HG03442 (cell line): ENCODE results near the gene FAM8A1.

Experiments
- ATAC-seq: cut with Tn5 transposase; IDR thresholded peaks from one replicate; pipeline ENCODE4 v1.9.1; 2021; ENCODE audit warnings: mild to moderate bottlenecking, moderate library complexity; ENCODE audit not compliant: unreplicated experiment

The FAM8A1 gene

DNA sequence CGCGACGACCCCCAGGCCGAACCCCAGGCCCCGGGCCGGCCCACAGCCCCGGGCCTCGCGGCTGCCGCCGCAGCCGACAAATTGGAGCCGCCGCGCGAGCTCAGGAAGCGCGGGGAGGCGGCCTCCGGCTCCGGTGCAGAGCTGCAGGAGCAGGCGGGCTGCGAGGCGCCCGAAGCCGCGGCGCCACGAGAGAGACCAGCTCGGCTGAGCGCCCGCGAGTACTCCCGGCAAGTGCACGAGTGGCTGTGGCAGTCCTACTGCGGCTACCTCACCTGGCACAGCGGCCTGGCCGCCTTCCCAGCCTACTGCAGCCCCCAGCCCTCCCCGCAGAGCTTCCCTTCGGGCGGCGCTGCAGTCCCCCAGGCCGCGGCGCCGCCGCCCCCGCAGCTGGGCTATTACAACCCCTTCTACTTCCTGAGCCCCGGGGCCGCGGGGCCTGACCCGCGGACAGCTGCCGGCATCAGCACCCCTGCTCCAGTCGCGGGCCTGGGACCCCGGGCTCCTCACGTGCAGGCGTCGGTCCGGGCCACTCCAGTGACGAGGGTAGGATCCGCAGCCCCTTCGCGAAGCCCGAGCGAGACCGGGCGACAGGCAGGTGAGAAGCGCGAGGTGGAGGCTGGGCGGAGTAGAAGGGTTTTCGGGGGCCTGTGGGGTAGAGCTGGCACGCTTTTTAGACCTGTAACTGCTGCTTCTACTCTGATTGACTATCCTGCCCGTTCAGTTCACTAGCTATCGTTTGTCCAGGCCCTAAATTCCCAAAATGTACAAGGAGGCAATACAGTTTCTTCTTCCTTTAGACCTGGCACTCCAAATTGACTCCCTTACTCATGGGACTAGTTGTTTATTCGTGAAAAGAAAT lies 654 bp downstream of the FAM8A1 start:
- peak; percentile 41 for ATAC-seq

DNA sequence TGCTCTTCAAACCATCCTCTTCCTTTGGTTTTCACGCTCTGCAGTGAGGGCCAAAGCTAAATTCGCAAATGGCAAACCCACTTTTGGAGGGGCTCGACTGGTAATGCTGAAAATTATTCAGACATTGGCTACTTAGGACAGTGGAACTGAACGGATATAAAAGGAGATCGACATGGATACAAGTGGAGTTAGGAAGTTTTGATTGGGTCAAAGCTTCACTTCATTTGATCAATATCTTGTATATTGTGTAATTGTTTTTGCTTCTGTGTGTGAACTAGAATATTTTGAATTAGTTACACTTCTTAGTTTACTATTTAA lies 1.2 kb downstream of the FAM8A1 start:
- no peak for ATAC-seq

DNA sequence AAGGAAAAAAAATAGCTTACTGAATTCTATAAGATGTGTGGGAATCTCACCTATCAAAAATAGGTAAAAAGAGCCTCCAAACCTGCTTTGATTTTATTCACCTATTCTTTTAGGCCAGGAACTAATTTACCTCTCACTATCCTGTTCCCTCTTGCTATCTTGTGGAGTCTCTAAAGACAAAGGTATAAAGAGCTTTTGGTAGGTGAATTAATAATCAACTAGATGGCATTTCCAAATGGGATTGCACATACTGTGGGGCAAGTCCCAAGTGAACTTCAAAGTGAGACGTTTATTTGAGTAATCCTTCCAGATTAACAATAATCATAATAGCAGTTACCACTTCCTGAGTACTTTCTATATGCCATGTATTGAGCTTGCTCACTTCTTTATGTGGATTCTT lies 2.8 kb downstream of the FAM8A1 start:
- ATAC-seq = no peak

DNA sequence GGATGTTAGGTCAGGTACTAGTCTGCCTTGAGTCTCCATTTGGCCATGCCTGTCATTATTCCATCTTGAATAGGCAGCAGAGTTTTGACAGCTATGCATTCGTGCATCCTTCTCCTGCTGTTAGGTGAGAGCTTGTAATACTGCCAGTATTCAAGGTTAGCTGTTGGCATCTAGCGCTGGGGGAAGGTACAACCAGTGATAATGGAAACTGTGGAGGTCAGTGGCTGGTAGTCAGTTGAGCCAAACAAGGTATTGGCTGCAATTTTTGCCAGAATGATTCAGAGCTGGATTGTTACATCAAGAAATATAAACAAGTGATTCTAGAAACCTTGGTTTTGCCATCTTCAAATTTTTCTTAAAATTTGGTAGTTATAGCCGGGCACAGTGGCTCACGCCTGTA lies 6.5 kb downstream of the FAM8A1 start:
- ATAC-seq = no peak

DNA sequence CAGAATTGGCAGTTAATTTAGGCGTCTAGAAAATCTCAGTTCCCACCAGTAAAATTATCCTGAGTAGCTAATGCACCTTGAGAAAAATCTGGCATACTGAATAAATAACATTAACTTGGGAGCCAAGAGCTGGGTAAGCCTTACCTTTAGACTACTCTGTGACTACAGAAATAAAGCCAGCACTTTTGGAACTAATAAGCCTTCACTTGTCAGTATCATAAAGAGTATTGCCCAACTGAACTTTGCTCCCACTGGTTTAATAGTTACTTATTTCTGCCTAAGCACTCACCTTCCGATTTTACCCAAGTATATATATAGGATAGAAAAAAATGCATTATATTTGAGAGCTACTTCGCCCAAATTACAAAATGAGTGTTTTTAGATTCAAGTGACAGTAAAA lies 10.7 kb downstream of the FAM8A1 start:
- ATAC-seq = no peak

DNA sequence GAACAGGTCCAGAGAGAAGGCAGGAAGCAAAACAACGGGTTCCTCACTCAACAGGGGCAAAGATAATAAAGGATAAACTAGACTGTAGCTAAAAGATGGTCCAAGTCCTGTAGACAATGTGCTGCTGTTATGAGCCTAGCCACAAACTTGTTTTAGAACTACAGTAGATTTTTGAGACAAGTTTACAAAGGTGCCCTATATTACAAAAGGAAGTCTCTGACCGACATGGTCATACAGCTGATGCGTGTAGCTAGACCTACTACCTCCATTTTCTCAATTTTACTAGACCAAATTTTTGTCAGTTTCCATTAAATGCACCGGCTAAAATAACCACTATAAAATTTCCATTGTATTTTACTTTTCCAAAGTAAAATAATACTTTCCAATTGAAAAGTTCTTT lies 11.9 kb downstream of the FAM8A1 start:
- no peak for ATAC-seq

DNA sequence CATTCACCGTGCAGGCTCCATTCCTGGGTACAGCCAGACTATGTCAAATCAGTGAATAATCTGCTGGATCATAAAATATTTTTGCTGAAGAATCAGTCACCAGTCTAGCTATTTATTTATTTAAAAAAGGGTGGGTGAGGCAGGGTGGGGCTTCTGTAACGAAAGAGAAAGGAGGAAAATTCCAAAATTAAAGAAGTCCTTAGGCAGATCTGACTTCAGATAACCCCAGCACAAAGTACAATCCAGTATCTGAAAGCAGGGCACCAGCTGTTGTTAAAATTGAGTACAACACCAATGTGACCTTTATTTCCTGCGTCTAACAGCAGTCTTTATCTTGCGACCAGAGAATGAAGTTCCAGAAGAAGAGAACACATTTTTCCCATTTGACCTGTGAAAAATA lies 15.7 kb downstream of the FAM8A1 start:
- ATAC-seq = no peak

DNA sequence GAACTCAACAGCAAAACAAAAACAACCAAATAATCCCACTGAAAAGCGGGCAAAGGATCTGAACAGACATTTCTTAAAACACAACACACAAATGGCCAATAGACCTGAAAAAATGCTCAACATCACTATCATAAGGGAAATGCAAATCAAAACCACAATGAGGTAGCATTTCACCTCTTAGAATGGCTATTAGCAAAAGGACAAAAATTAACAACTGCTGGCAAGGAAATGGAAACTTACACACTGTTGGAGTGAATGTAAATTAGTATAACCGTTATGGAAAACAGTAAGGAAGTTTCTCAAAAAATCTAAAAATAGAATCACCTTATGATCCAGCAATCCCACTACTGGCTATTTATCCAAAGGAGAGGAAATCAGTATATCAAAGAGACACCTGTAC lies 20.9 kb downstream of the FAM8A1 start:
- peak; percentile 72 for ATAC-seq

DNA sequence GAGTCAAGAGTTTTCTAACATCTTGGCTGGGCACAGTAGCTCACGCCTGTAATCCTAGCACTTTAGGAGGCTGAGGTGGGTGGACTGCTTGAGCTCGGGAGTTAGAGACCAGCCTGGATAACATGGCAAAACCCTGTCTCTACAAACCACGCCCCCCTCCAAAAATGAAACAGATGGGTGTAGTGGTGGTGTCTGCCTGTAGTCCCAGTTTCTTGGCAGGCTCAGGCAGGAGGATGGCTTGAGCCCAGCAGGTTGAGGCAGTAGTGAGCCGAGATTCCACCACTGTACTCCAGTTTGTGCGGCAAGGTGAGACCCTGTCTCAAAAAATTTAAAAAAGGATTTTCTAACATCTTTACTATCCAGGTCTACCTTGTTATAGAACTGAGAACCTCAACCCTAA lies 22.0 kb downstream of the FAM8A1 start:
- ATAC-seq = no peak

DNA sequence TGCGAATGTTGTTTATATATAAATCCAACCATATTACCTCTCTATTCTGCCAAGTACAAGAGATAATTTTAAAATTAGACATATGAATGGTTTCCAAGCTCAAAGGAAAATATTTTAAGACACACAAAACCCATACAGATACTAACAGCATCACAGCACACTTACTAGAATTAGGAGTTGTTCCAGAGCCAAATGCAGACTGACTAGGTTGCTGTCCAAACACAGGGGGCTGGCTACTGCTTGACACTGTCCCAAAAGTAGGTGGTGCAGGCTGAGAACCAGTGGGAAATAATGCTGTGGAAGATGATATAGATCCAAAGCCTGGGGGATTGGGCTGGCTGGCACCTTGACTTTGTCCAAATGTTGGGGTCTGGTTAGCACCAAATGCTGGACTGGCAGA lies 24.3 kb downstream of the FAM8A1 start:
- ATAC-seq = no peak

DNA sequence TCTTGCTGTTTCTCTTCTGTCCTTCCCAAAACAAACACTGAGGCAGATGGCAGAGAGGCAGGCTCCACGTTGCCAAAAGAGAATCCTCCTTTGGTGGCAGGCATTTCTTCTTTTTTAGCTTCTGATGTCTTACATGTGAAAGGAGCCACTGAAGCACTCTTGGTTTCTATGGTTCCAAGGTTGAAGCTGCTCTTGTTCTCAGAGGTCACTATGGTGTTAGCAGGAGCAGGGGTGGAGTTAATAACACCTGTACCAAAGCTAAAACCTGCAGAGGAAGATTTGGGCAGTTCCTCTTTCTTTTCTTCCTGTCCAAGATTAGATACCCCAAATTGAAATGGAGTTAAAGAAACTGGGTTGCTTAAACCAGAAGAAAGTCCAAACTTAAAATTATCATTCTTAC lies 28.8 kb downstream of the FAM8A1 start:
- peak; percentile 52 for ATAC-seq

DNA sequence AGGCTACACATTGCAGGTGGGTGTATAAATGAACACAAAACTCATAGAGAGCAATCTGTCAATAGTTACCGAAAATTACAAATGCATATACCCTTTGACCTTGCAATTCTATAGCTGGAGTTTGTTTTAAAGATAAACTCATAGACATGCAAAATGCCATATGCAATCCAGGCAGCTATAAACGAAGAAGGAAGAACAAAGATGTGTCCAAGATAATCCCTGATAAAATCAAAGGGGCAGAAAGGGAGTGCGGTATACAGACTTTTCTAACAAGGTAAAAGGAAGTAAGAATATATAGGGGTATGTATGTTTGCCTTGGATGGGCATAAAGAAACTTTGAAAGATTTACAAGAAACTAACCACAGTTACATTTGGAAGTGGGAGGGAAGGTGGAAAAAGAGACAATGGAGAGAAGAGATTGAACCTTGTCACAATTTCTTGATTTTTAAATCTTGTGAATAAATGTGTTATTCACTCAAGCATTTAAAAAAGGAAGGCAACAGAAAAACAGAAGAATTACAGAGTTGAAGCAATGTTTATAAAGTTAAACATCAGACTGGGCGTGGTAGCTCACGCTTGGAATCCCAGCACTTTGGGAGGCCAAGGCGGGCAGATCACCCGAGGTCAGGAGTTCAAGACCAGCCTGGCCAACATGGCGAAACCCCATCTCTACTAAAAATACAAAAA lies 29.9 kb downstream of the FAM8A1 start:
- no peak for ATAC-seq

DNA sequence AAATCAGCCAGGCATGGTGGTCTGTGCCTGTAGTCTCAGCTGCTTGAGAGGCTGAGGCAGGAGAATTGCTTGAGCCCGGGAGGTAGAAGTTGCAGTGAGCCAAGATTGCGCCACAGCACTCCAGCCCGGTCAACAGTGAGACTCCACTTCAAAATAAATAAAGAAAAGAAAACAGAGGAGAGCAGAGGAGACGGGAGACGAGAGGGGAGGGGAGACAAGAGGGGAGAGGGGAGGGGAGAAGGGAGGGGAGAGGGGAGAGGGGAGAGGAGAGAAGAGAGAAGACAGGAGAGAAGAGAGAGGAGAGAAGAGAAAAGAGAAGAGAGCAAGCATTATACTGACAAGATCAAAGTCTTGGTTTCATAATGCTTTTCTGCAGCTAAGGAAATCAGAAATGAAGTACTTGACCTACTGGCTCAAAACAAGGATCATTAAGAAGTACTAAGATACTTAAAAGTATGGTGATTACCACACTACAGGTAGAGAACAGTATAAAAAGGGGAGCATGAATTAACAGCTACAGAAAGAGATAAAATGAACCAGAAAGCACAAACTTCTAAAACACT lies 30.5 kb downstream of the FAM8A1 start:
- ATAC-seq = no peak

DNA sequence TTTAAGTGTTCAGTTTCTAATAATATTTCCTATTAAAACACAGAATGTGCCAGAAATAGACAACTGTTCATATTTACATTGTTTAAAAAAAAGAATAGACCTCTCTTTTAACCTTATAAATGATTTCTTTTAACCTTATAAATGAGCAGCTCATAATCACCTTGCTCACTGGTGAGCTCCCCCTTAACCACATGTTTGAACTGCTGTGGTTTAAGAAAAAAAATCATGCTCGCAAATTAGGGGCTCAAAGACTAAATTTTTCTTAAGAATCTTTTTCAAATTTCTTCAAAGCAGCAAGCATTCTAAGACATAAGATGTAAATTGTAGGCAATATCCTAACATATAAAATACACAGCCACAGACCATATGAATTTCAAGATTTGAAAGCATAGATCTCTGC lies 32.8 kb downstream of the FAM8A1 start:
- ATAC-seq = no peak

DNA sequence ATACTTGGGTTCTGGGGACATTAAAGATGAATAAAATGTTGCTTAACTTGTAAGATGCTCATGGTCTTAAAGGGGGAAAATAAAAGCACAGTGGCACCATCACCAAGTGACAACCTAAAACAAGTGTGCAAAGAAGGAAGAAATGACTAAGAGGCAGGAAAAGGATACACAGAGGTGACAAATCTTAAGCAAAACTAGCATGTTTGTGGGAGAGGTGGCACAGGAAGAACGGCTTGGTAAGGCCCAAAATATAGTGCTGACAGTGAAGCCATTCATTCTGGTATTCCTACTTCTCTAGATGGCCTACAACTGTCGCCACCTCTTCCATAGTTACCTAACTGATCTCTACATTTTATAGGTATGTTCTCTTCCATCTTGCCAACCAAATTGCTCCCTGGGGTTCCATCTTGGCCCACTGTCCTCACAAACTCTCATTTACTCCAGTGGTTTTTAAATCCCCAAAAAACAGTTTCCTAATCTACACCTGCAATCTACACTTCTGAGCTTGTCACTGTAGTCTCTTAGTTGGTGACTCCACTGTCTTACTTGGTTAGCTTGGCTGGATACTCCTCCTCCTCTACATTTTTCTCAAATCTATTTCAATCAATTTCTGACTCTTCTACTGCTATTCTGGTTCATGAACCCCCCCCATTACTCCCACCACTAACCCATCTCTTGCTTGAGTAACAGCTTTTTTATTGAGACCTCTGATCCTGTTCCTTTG lies 33.5 kb downstream of the FAM8A1 start:
- peak; percentile 56 for ATAC-seq

DNA sequence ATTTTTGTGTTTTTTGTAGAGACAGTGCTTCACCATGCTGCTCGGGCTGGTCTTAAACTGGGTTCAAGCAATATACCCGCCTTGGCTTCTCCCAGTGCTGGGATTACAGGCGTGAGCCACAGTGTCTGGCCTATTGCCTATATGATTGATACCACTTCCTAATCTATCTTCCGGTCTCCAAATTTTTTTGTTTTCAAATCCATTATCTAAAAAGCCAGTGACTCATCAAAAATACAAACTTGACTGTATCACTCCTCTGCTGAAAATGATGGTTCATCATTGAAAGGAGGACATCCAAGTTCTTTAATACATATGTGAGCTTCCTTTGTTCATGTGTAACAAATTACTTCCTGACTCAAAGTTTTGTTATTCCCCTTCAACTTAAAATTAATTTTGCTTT lies 35.5 kb downstream of the FAM8A1 start:
- no peak for ATAC-seq

DNA sequence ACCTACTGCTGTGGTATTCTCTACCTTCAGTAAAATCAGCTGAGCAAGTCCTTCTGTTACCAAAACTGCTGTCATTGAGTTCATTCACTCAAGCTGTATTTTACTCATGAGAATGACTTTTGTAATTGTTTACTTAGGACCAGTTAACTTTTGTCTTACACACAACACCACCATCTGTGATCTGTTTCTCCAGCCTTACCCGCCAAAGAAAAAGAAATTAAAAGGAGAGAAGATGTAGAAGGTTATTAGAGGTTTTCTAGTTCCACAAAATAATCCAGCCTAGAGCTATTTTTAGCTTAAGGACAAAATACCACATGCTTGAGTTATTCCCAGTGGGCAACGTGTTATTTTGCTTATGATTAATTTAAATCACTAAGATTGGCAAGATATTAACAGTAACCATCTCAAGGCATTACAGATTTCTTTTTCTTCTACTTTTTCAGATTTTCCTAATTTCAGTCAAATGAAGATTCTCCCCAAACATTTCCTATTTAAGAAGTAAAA lies 38.2 kb downstream of the FAM8A1 start:
- ATAC-seq = no peak

DNA sequence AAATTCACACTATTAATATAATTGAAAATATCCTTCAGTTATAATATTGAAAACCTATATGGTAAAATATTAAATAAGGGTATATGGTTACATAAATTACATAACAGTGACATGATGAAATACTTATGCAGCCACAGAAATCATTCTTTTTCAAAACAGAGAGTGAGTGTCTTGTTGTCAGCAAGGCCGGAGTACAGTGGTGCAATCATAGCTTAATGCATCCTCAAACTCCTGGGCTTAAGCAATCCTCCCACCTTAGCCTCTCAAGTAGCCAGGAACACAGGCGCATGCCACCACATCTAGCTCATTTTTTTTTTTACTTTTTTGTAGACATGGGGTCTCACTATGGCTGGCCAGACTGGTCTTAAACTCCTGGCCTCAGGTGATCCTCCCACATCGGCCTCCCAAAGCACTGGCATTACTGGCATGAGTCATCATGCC lies 40.4 kb downstream of the FAM8A1 start:
- ATAC-seq = no peak

DNA sequence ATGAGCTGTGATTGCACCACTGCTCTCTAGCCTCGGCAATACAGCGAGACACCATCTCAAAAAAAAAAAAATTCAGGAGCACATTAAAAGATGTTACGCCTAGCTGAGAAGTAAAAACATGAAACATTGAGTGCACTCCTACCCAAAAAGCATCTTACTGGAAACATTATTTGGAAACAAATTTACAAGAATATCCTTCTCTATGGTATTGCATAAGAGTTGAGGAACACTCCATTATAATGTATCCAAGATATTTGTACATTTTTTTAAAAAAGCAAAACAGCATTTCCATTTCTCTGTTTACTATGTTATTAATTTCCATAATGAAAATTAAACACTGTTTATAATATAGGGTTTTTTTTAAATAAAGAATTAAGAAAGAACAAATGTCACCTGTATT lies 48.6 kb downstream of the FAM8A1 start:
- no peak for ATAC-seq

DNA sequence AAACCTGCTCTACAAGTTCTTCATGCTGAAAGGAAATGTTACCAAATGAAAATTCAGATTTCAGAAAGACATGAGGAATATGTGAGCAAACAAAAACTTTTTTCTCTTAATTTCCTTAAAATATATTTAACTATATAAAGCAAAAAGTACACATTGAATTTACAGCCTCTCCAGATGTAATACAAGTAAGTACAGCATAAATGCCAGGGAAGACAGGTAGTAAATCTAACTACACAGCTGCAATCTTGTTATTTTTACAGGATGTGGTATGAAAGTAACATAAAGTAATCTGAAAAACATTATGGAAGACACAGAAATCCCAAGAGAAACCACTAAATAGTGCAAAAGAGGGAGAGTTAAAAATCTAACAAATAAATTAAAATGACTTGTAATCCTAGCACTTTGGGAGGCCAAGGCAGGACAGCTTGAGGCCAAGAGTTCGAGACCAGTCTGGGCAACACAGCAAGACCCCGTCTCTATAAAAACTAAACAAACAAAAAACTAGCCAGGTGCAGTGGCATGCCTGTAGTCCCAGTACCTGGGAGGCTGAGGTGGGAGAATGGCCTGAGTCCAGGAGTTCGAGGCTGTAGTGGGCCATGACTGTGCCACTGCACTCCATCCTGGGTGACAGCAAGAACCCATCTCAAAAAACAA lies 50.7 kb downstream of the FAM8A1 start:
- ATAC-seq = no peak
